Kidney epithelial cell (primary cell): ENCODE measurements around the gene SLC25A21. TPM values are rescaled to one million over a fixed set of nuclear protein-coding genes. Genes with fewer than 3 reads are reported as not detected.
A peak's percentile ranks its signal among the peaks of the same experiment; 100 is the strongest.

Experiments used
- DNase-seq: peaks from one replicate; pipeline ENCODE4 v3.0.0-alpha.2; 2010; ENCODE audit warnings: low read depth
- H3K27me3 ChIP-seq: 2 replicates; pipeline ENCODE4 v1.6.0; 2011; ENCODE audit warnings: low read length; ENCODE audit not compliant: control insufficient read depth, insufficient read depth
- H3K36me3 ChIP-seq: 2 replicates; pipeline ENCODE4 v1.5.1; 2011; ENCODE audit warnings: low read length; ENCODE audit not compliant: control insufficient read depth, insufficient read depth
- H3K4me3 ChIP-seq: 2 replicates; pipeline ENCODE4 v1.5.1; 2011; ENCODE audit warnings: low read depth, mild to moderate bottlenecking, control low read depth, low read length
- CTCF ChIP-seq: IDR thresholded peaks from 2 replicates; pipeline ENCODE4 v1.5.1; 2011; ENCODE audit warnings: mild to moderate bottlenecking, moderate library complexity, low read length, control low read depth, inconsistent platforms; ENCODE audit not compliant: insufficient read depth, poor library complexity, severe bottlenecking
- total RNA-seq: library from RNA; depleted of rRNA; stranded (reverse); fragments of >200 nt; gene quantifications from 2 replicates; pipeline ENCODE4 v1.2.3, GENCODE V29; 2015

SLC25A21 gene
- total RNA-seq, 1 donor from 2014 or later, result 2.1 TPM

GRCh38 chr14:37203423-37203822, 31.0 kb upstream of the SLC25A21 start:
- Histone ChIP-seq H3K27me3 (no peaks in the 10 kb centered on the region), H3K36me3 (no peaks in the 10 kb centered on the region), H3K4me3 (no peak overlapping the region)
- DNase-seq, result no peak
- no peak for TF ChIP-seq CTCF

GRCh38 chr14:37202812-37203211, 30.4 kb upstream of the SLC25A21 start:
- no peak for DNase-seq
- Histone ChIP-seq H3K36me3 (no peaks in the 10 kb centered on the region), H3K27me3 (no peaks in the 10 kb centered on the region), H3K4me3 (no peak overlapping the region)
- TF ChIP-seq CTCF, result no peak

GRCh38 chr14:37202265-37202664, 29.9 kb upstream of the SLC25A21 start:
- TF ChIP-seq CTCF, result no peak
- DNase-seq, result no peak
- no peaks in the 10 kb centered on the region for H3K27me3 ChIP-seq

GRCh38 chr14:37201724-37202123, 29.3 kb upstream of the SLC25A21 start:
- Histone ChIP-seq H3K4me3 (no peak overlapping the region), H3K36me3 (no peaks in the 10 kb centered on the region), H3K27me3 (no peaks in the 10 kb centered on the region)
- no peak for TF ChIP-seq CTCF
- no peak for DNase-seq

More at GRCh38 chr14:37202265-37202664, 29.9 kb upstream of the SLC25A21 start:
- H3K4me3 ChIP-seq, result no peak overlapping the region
- H3K36me3 ChIP-seq, result no peaks in the 10 kb centered on the region

GRCh38 chr14:37198907-37199306, 26.5 kb upstream of the SLC25A21 start:
- no peak for DNase-seq
- no peaks in the 10 kb centered on the region for H3K27me3 ChIP-seq
- no peak for TF ChIP-seq CTCF
- H3K4me3 ChIP-seq, result no peak overlapping the region
- no peaks in the 10 kb centered on the region for H3K36me3 ChIP-seq

GRCh38 chr14:37198273-37198598, 25.8 kb upstream of the SLC25A21 start:
- H3K4me3 ChIP-seq, result peak overlapping the region; percentile 55
- no peaks in the 10 kb centered on the region for H3K27me3 ChIP-seq
- no peak for TF ChIP-seq CTCF
- no peak for DNase-seq
- no peaks in the 10 kb centered on the region for H3K36me3 ChIP-seq
